GM12878 (cell line): ENCODE data around the gene HLTF. TPM values are rescaled to one million over a fixed set of nuclear protein-coding genes. Genes with fewer than 3 reads are reported as not detected.

ENCODE experiments used
- ATAC-seq: fragments of 200-7000 bp; cut with Tn5 transposase; 3 replicates; pipeline ENCODE4 v1.9.1; 2020; ENCODE audit warnings: mild to moderate bottlenecking, moderate library complexity
- BruUV-seq: library from RNA; stranded (reverse); fragments of 400-500 nt; replicated peaks from 2 replicates; lab custom pipeline; 2021; lab: Mats Ljungman, UMichigan
- CTCF ChIA-PET: fragments of 300-600 bp; sonication (Branson Sonifier 250); formaldehyde crosslinking; extraction: SDS; loops from one replicate; lab custom pipeline; 2021; ENCODE audit warnings: inconsistent platforms; lab: Yijun Ruan, JAX
- POLR2A ChIA-PET: fragments of 350-600 bp; formaldehyde crosslinking; extraction: SDS; loops from one replicate; lab custom pipeline; 2021; ENCODE audit warnings: inconsistent platforms; lab: Charles Lee
- RAD21 ChIA-PET: fragments of 300-600 bp; sonication (Branson Sonifier 250); formaldehyde crosslinking; loops from one replicate; lab custom pipeline; 2023; ENCODE audit warnings: antibody characterized with exemption; ENCODE audit not compliant: unreplicated experiment; lab: Charles Lee
- SMC1A ChIA-PET: fragments of 300-600 bp; sonication (Branson Sonifier 250); formaldehyde crosslinking; loops from one replicate; lab custom pipeline; 2023; ENCODE audit not compliant: unreplicated experiment, uncharacterized antibody; lab: Charles Lee
- DNase-seq: peaks from one replicate; pipeline ENCODE4 v3.0.0-alpha.2; 2011; ENCODE audit warnings: low read depth, low spot score
- FAIRE-seq: peaks from 3 replicates; lab custom pipeline; 2011; peaks lifted over from hg19 to GRCh38; lab: Jason Lieb, UNC
- H2AFZ ChIP-seq: 2 replicates; pipeline ENCODE4 v1.6.0; 2011; ENCODE audit warnings: low read depth, low read length, control low read depth; ENCODE audit not compliant: control insufficient read depth
- H3K27ac ChIP-seq: 2 replicates; pipeline ENCODE4 v1.5.1; 2011; ENCODE audit warnings: control low read depth; ENCODE audit not compliant: control insufficient read depth, insufficient read depth
- H3K27me3 ChIP-seq, 2 experiments: replicated peaks in 1 of 2; 2 replicates each; pipeline versions ENCODE4 v1.6.0 to v1.6.1; 2011; ENCODE audit warnings: low read length in 1 of 2; ENCODE audit not compliant: control insufficient read depth in 2 of 2, insufficient read depth in 2 of 2
- H3K36me3 ChIP-seq, 2 experiments: 2 replicates each; pipeline ENCODE4 v1.5.1; 2011; ENCODE audit warnings: low read length in 1 of 2; ENCODE audit not compliant: control insufficient read depth in 2 of 2, insufficient read depth in 2 of 2
- H3K4me1 ChIP-seq: 2 replicates; pipeline ENCODE4 v1.6.1; 2011; ENCODE audit warnings: mild to moderate bottlenecking, low read length, moderate library complexity, mixed read lengths; ENCODE audit not compliant: control insufficient read depth, insufficient read depth
- H3K4me2 ChIP-seq: 2 replicates; pipeline ENCODE4 v1.6.0; 2011; ENCODE audit warnings: control low read depth; ENCODE audit not compliant: control insufficient read depth, insufficient read depth
- H3K4me3 ChIP-seq: fragments of 200-600 bp; sonication (generic); 2 replicates; pipeline ENCODE4 v1.5.1; 2016
- H3K79me2 ChIP-seq: 2 replicates; pipeline ENCODE4 v1.6.0; 2011; ENCODE audit warnings: low read length; ENCODE audit not compliant: control insufficient read depth, insufficient read depth
- H3K9ac ChIP-seq: 2 replicates; pipeline ENCODE4 v1.8.0; 2011; ENCODE audit warnings: low read length, control low read depth, mixed read lengths; ENCODE audit not compliant: control insufficient read depth, insufficient read depth
- H3K9me3 ChIP-seq: replicated peaks from 3 replicates; pipeline ENCODE4 v1.5.1; 2011; ENCODE audit warnings: mild to moderate bottlenecking, low read length; ENCODE audit not compliant: control insufficient read depth, insufficient read depth
- H4K20me1 ChIP-seq: 2 replicates; pipeline ENCODE4 v1.6.0; 2011; ENCODE audit not compliant: control insufficient read depth, insufficient read depth
- BACH1 ChIP-seq: fragments of 450-650 bp; IDR thresholded peaks from 2 replicates; pipeline ENCODE4 v1.6.1; 2017; ENCODE audit warnings: mild to moderate bottlenecking, borderline replicate concordance
- CEBPZ ChIP-seq: fragments of 150-350 bp; IDR thresholded peaks from 2 replicates; pipeline ENCODE4 v1.6.1; 2016; ENCODE audit warnings: low read depth, low read length
- CUX1 ChIP-seq: IDR thresholded peaks from 2 replicates; pipeline ENCODE4 v1.6.1; 2012; ENCODE audit warnings: improper control_type of control experiment, low read depth, low read length; ENCODE audit not compliant: insufficient replicate concordance
- EGR1 ChIP-seq, 2 experiments: IDR thresholded peaks; 1 replicate in 1 of 2; 2 replicates in 1 of 2; pipeline ENCODE4 v1.6.1; 2011 to 2012; ENCODE audit warnings: low read depth in 2 of 2, low read length in 2 of 2, borderline replicate concordance in 1 of 2, mild to moderate bottlenecking in 1 of 2, moderate library complexity in 1 of 2
- LARP7 ChIP-seq: fragments of 450-650 bp; IDR thresholded peaks from 2 replicates; pipeline ENCODE4 v1.6.1; 2017; ENCODE audit warnings: mild to moderate bottlenecking
- MEF2A ChIP-seq: IDR thresholded peaks from 2 replicates; pipeline ENCODE4 v1.6.1; 2011; ENCODE audit warnings: low read depth, mild to moderate bottlenecking, low read length, moderate library complexity; ENCODE audit not compliant: insufficient read depth
- NFYA ChIP-seq: IDR thresholded peaks from 2 replicates; pipeline ENCODE4 v1.6.1; 2011; ENCODE audit warnings: low read depth, mild to moderate bottlenecking, low read length, improper control_type of control experiment, borderline replicate concordance
- PAX5 ChIP-seq: IDR thresholded peaks from 2 replicates; pipeline ENCODE4 v1.6.1; 2011; ENCODE audit warnings: low read depth, low read length, borderline replicate concordance
- RAD51 ChIP-seq: fragments of 450-650 bp; IDR thresholded peaks from 2 replicates; pipeline ENCODE4 v1.6.1; 2016; ENCODE audit warnings: moderate library complexity, mild to moderate bottlenecking, inconsistent platforms
- TBL1XR1 ChIP-seq: IDR thresholded peaks from 2 replicates; pipeline ENCODE4 v1.6.1; 2012; ENCODE audit warnings: low read depth, low read length, improper control_type of control experiment
- TCF7 ChIP-seq: IDR thresholded peaks from 2 replicates; pipeline ENCODE4 v1.6.1; 2014; ENCODE audit warnings: antibody characterized with exemption, borderline replicate concordance
- YBX1 ChIP-seq: fragments of 450-650 bp; IDR thresholded peaks from 2 replicates; pipeline ENCODE4 v1.6.1; 2016; ENCODE audit warnings: antibody characterized with exemption
- ZBTB33 ChIP-seq: fragments of 450-650 bp; IDR thresholded peaks from 2 replicates; pipeline ENCODE4 v1.6.1; 2017; ENCODE audit warnings: mild to moderate bottlenecking
- ZNF274 ChIP-seq: IDR thresholded peaks from one replicate; pipeline ENCODE4 v1.8.0; 2011; ENCODE audit not compliant: insufficient read length, insufficient read depth
- WGBS: methylation state at CpG from one replicate; pipeline ENCODE4 v1.1.6; 2016; ENCODE audit warnings: low lambda C conversion rate; ENCODE audit not compliant: insufficient replicate concordance, insufficient coverage; ENCODE audit errors: missing lambda C conversion rate; 5-methylcytosine and 5-hydroxymethylcytosine counted together
- in situ Hi-C: fragments of 300-500 bp; cut with MboI; formaldehyde crosslinking; loops from 9 replicates; pipeline ENCODE4 v1.14.3; 2018; ENCODE audit warnings: mixed read lengths
- intact Hi-C: fragments of 100-400 bp; cut with micrococcal nuclease; formaldehyde crosslinking; loops from one replicate; pipeline ENCODE4 v1.14.2; 2022; ENCODE audit not compliant: unreplicated experiment
- polyA plus RNA-seq, 11 experiments: library from polyadenylated mRNA; depleted of rRNA in 4 of 11; unstranded in 6 of 11; stranded (reverse) in 5 of 11; fragments of >200 nt; fragmentation: Nextera tagmentation in 4 of 11; fragmentation: Illumina TruSeq in 1 of 11; extraction: Ambion mirVana in 4 of 11; extraction: Trizol in 1 of 11; gene quantifications; 1 replicate in 1 of 11; 2 replicates in 10 of 11; pipeline versions ENCODE4 v1.2.1 to v1.2.3, GENCODE V29; 2011 to 2016; ENCODE audit warnings: inconsistent platforms in 2 of 11, missing spikeins in 2 of 11, low read depth in 1 of 11
- total RNA-seq, 4 experiments: library from RNA; depleted of rRNA in 3 of 4; stranded (reverse); fragments of >200 nt in 3 of 4; fragmentation: Illumina TruSeq in 1 of 4; extraction: Trizol in 1 of 4; gene quantifications; 2 replicates each; pipeline versions ENCODE4 v1.2.1 to v1.2.3, GENCODE V29; 2013 to 2021

The HLTF gene
- total and polyA plus RNA-seq, 10 of the 15 experiments (the other 5 are each of a cell fraction or from before 2014, with no cell fraction given), result 13.7 to 50.4 (median 31.7) TPM

- intact Hi-C loops, result no loop called here
- Histone ChIP-seq H3K4me3 (no peak overlapping the region), H3K4me2 (no peak overlapping the region), H2AFZ (no peak overlapping the region), H3K36me3 (peaks cover 5 to 6% of the 10 kb centered on the region in 2 experiments; a peak in 3 of 4 replicates), H4K20me1 (no peaks in the 10 kb centered on the region), H3K9ac (no peak overlapping the region), H3K79me2 (no peaks in the 10 kb centered on the region), H3K9me3 (no peaks in the 10 kb centered on the region), H3K27ac (no peak overlapping the region), H3K27me3 (no peaks in the 10 kb centered on the region), H3K4me1 (peaks cover 16% of the 10 kb centered on the region)
- RAD21 ChIA-PET, result no interaction called here
- 58% methylated on average over 4 of the region's 4 CpGs for WGBS
- no peak for ATAC-seq
- DNase-seq, result no peak
- no TSS peak for BruUV-seq
- FAIRE-seq, result no peak
- SMC1A ChIA-PET, result no interaction called here
- in situ Hi-C loops, result no loop called here
- CTCF ChIA-PET, result interaction anchor here (1.0 kb wide), 1 partner anchor 9 kb away, joined by 3 read pairs; no protein-coding TSS in a partner anchor
- POLR2A ChIA-PET, result no interaction called here
- TF ChIP-seq EGR1 (IDR thresholded peaks at IDR 0.05; ENCODE audit: borderline replicate concordance in 1 of 2, low read depth in 2 of 2, low read length in 2 of 2), result no peak
- TF ChIP-seq ZNF274, result no peak
- TF ChIP-seq BACH1, result no peak
- TF ChIP-seq YBX1, result no peak
- no peak for TF ChIP-seq PAX5
- no peak for TF ChIP-seq ZBTB33
- TF ChIP-seq CUX1, result no peak
- TF ChIP-seq NFYA, result no peak
- TF ChIP-seq RAD51, result no peak
- TF ChIP-seq TCF7, result no peak
- no peak for TF ChIP-seq LARP7
- no peak for TF ChIP-seq CEBPZ
- no peak for TF ChIP-seq MEF2A
- no peak for TF ChIP-seq TBL1XR1
Measured at GRCh38 chr3:149004622-149005021, 81.7 kb downstream of the HLTF start.
